GM12873 (cell line): ENCODE data around the gene CFAP97D2.

Experiments used
- TF ChIP-seq, protein P1 (sequence below): IDR thresholded peaks from 2 replicates; pipeline ENCODE4 v1.5.1; 2012; ENCODE audit warnings: low read depth, mild to moderate bottlenecking, moderate library complexity, low read length, control low read depth; ENCODE audit not compliant: insufficient read depth; ENCODE audit errors: missing control alignments

The CFAP97D2 gene

DNA sequence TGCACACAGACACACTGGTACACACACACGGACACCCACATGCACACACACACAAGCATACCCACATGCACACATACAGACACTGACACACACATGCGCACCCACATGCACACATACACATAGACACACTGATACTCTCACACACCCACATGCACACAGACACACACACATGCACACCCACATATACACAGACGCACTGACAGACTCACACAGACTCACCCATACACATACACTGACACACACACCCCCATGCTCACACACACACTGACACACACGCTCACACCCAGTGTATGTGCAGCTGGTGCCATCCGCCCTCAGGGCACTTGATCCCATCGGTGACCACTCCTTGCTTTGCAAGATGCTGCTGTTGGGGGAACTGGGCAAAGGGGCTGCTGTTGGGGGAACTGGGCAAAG lies 36.9 kb upstream of the CFAP97D2 start:
- TF ChIP-seq, protein P1, sequence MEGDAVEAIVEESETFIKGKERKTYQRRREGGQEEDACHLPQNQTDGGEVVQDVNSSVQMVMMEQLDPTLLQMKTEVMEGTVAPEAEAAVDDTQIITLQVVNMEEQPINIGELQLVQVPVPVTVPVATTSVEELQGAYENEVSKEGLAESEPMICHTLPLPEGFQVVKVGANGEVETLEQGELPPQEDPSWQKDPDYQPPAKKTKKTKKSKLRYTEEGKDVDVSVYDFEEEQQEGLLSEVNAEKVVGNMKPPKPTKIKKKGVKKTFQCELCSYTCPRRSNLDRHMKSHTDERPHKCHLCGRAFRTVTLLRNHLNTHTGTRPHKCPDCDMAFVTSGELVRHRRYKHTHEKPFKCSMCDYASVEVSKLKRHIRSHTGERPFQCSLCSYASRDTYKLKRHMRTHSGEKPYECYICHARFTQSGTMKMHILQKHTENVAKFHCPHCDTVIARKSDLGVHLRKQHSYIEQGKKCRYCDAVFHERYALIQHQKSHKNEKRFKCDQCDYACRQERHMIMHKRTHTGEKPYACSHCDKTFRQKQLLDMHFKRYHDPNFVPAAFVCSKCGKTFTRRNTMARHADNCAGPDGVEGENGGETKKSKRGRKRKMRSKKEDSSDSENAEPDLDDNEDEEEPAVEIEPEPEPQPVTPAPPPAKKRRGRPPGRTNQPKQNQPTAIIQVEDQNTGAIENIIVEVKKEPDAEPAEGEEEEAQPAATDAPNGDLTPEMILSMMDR, result no peak

DNA sequence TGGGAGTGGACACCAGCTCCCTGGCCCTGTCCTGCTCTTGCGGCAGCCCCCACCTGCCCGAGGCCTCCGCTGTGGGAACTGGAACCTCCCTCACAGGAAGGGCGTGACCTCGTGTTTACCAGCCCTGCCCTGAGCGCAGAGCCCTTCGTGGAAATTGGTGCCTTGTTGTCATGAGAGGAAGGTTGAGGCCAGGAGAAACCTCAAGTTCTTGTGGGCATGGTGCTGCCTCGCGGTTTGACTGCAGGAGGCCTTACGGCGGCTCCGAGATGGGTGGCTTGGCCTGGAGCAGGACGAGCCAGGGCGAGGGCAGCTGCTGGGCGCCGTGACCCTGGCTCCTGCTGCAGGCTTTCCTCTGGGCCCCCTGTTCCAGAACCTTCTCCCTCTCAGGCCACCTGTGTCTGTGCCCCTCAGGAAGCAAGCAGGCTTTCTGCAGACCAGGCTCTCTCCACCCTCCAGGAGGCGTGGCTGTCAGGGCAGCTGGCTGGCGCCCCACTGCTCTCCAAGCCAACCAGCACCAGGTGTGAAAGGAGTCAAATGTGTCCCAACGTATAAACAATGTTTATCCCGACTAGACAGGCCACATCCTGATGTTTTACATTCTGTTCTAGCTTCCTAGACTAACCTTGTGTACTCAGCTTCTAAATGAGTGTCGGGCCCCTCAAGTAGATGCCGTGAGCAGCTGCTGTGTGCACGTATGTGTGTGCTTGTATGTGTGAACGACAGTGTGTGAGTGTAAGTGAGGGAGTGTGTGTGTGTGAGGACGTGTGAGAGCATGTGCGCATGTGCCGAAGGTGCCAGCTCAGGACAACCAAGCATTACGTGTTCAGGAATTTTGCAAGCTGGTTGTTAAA lies 36.2 kb upstream of the CFAP97D2 start:
- TF ChIP-seq, protein P1, result no peak

DNA sequence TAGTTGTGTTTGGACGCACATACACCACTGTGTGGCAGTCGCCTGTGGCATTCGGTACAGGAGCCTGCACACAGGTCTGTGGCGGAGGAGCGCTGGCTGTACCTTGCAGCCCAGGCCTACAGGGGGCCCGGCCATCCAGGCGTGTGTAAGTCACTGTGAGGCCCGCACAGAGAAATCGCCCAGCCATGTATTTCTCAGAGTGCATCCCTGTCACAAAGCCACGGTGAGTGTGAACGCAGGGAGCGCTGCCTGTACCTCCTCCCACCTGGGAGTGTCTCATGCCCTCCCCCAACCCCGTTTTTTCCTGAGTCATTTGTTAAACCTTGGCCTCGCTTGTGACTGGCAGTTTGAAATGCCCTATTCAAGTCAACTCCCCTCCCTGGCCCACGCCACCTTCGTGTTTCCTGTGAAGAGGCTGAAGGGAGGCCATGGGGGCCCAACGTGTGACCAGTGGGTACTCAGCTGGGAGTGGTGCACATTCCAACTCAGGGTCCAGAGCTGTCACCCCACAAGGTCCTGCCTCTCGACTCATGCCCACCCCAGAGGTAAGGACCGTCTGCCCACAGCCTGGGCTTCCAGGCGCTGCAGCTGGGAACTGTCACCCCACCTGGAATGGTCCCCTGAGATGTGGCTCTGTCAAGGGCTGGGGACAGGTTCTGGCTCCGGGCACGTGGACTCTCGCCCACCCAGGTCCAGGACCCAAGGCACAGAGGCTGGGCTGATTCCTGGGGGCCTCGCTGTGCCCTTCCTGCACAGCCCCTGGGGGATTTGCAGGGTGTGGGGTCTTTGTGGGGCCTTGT lies 35.1 kb upstream of the CFAP97D2 start:
- TF ChIP-seq, protein P1, result peak; percentile 61

DNA sequence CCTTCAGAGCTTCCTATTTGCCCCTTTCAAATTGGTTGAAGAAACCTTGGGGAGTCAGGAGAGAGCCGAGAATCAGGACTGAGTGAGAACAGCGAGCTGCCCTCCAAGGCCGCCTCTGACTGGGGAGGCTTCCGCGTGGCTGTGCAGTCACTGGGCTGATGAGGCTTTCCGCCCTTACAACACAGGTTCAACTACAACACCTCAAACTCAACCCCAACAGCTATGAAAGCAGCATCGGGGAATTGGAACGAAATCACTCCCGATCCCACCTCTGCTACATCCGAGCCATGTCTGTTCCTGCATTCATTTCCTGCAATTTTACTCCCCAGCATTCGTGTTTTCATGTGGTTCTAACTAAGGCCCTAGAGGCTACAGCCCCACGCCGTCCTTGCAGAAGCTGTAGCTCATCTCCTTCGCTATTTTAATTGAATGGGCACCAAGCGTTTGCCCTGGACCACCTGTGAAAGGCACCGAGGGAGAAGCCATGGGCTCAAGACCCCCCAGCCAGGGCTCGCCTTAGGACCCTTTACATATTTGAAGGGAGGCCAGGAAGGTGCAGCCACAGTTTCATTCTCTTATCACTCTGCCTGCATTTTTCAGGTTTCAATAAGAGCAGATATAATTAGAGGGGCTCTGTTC lies 34.3 kb upstream of the CFAP97D2 start:
- TF ChIP-seq, protein P1, result no peak

DNA sequence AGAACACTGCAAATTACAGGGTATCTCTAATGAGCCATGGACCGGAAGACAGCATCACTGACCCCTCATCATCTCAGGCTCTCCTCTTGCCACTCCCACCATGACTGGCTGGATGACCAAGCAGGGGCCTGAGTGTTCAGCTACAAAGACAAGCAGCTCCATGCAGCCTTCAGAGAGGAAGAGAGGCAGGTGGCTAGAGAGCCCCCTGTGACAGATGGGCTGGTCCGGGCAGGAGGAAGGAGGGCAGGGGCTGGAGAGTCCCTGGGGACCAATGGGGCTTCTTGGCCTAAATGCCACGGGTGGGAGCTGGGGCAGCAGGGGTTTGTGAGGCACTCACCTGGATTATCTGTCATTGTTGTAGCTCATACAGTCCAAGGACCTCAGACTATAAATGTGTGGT lies 33.8 kb upstream of the CFAP97D2 start:
- TF ChIP-seq, protein P1, result no peak

DNA sequence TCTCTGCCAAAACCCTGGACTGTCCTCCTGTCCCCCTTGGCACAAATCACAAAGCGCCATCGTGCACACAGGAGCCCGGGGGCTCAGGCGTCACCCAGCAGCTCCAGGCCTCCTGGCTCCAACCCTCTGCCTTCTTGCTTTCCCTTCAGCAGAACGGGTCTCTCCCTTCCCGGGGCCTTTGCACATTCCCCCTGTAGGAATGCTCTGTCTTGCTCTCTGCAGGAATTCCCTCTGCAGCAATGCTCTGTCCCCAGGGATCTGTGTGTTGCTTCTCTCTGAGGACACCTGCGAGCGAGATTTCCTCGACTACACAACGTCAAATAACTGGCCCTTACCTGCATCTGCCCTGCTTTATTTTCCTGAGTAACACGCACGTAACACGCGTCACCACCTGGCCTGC lies 33.3 kb upstream of the CFAP97D2 start:
- TF ChIP-seq, protein P1, result no peak

DNA sequence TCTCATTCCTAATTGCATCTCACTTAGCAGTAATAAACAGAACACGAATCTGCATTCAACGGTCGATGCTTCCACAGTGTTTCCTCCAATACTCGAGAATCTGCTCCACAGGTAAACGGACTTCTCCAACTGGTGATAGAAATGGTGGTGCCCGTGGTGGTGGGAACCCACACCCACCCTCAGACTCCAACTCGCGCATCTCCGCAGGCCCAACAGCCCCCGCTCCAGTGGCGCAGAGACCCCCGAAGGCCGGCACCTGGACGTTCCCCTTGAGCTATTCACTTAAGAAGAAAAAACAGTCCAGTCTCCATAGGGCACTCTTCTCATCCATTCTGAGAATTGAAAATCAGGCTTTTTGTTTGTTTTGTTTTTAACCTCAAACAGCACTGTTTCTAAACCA lies 32.9 kb upstream of the CFAP97D2 start:
- TF ChIP-seq, protein P1, result no peak
